Lung (tissue), 12 donors: Measurements from ENCODE around the gene APH1B. TPM values are rescaled to one million over a fixed set of nuclear protein-coding genes. Genes with fewer than 3 reads are reported as not detected.

ENCODE experiments used
- ATAC-seq: fragments of 200-7000 bp; cut with Tn5 transposase; one replicate; pipeline ENCODE4 v1.9.1; 2020; ENCODE audit warnings: moderate number of reproducible peaks; ENCODE audit not compliant: insufficient read depth, low FRiP score
- DNase-seq, 3 donors: peaks; one replicate each; pipeline ENCODE4 v3.0.0-alpha.2; 2013 to 2017
- H3K27ac ChIP-seq, 2 donors: one replicate each; pipeline ENCODE4 v1.5.1; 2013; ENCODE audit warnings: mild to moderate bottlenecking in 2 of 2, moderate library complexity in 2 of 2, control low read depth in 1 of 2, inconsistent platforms in 1 of 2, low read depth in 1 of 2, low read length in 1 of 2
- H3K27me3 ChIP-seq, 3 donors: one replicate each; pipeline ENCODE4 v1.5.1; 2013; ENCODE audit warnings: low read length in 2 of 3; ENCODE audit not compliant: control insufficient read depth in 3 of 3, insufficient read depth in 3 of 3
- H3K36me3 ChIP-seq, 4 donors: one replicate each; pipeline ENCODE4 v1.5.1; 2013; ENCODE audit warnings: low read length in 4 of 4, mild to moderate bottlenecking in 1 of 4, moderate library complexity in 1 of 4; ENCODE audit not compliant: control insufficient read depth in 4 of 4, insufficient read depth in 4 of 4
- H3K4me1 ChIP-seq, 5 donors: one replicate each; pipeline ENCODE4 v1.5.1; 2013; ENCODE audit warnings: low read length in 5 of 5, mild to moderate bottlenecking in 2 of 5, moderate library complexity in 1 of 5; ENCODE audit not compliant: control insufficient read depth in 5 of 5, insufficient read depth in 5 of 5
- H3K4me3 ChIP-seq: one replicate; pipeline ENCODE4 v1.5.1; 2013; ENCODE audit warnings: mild to moderate bottlenecking, control low read depth, moderate library complexity
- H3K9ac ChIP-seq, 2 donors: one replicate each; pipeline ENCODE4 v1.5.1; 2013; ENCODE audit warnings: low read length in 2 of 2, control low read depth in 1 of 2; ENCODE audit not compliant: insufficient read depth in 1 of 2
- H3K9me3 ChIP-seq, 4 donors: one replicate each; pipeline ENCODE4 v1.5.1; 2013; ENCODE audit warnings: low read length in 3 of 4, mild to moderate bottlenecking in 1 of 4, moderate library complexity in 1 of 4; ENCODE audit not compliant: control insufficient read depth in 4 of 4, insufficient read depth in 3 of 4
- CTCF ChIP-seq: IDR thresholded peaks from 2 replicates; pipeline ENCODE4 v1.5.1; 2012; ENCODE audit warnings: mild to moderate bottlenecking; ENCODE audit errors: control extremely low read depth, extremely low read depth
- WGBS, 2 donors: extraction: QIAGEN DNeasy Blood & Tissue Kit; methylation state at CpG; one replicate each; pipeline ENCODE4 v1.1.7; 2013; 5-methylcytosine and 5-hydroxymethylcytosine counted together
- polyA plus RNA-seq, 2 donors: library from polyadenylated mRNA; stranded (reverse); fragments of 200-250 nt; gene quantifications; one replicate each; pipeline ENCODE4 v1.2.1, GENCODE V29; 2013
- total RNA-seq, 2 donors: library from RNA; depleted of rRNA in 1 of 2; stranded (reverse); fragments of >200 nt in 1 of 2; gene quantifications; one replicate each; pipeline ENCODE4 v1.2.1, GENCODE V29; 2014 to 2021
- donor health status: control.
- donor health status: control.
- donor health status: Bipolar disorder and iron deficiency.
- donor health status: healthy.
- donor health status: DM: yes; HTN: yes; CAD: no.

The APH1B gene
- total and polyA plus RNA-seq, 4 donors: 17.5 to 29.9 (median 21.9) TPM

GRCh38 chr15:63349621-63350020, 72.2 kb downstream of the APH1B start:
- Histone ChIP-seq H3K27me3 (no peaks in the 10 kb centered on the region), H3K4me1 (peaks cover 0 to 16% (median 0%) of the 10 kb centered on the region in 5 donors), H3K4me3 (no peak overlapping the region), H3K36me3 (no peaks in the 10 kb centered on the region), H3K27ac (no peak overlapping the region), H3K9me3 (no peaks in the 10 kb centered on the region), H3K9ac (no peak overlapping the region)
- ATAC-seq (no peak), DNase-seq (no peak)
- 95 to 97% methylated on average over 5 of the region's 5 CpGs for WGBS, 2 donors
- TF ChIP-seq CTCF: no peak

GRCh38 chr15:63350178-63350621, 72.8 kb downstream of the APH1B start:
- DNase-seq: no peak
- WGBS, 2 donors: 68 to 76% methylated on average over 5 of the region's 5 CpGs
- Histone ChIP-seq H3K27me3 (no peaks in the 10 kb centered on the region), H3K9ac (no peak overlapping the region), H3K9me3 (no peaks in the 10 kb centered on the region), H3K4me1 (peaks cover 0 to 16% (median 0%) of the 10 kb centered on the region in 5 donors), H3K36me3 (no peaks in the 10 kb centered on the region), H3K27ac (no peak overlapping the region), H3K4me3 (no peak overlapping the region)
- ATAC-seq: no peak
- TF ChIP-seq CTCF: no peak

- 83 to 97% methylated on average over 4 of the region's 4 CpGs for WGBS, 2 donors
Measured at GRCh38 chr15:63351170-63351569, 73.8 kb downstream of the APH1B start.

More at GRCh38 chr15:63351170-63351569, 73.8 kb downstream of the APH1B start:
- ATAC-seq (no peak), DNase-seq (no peak)
- no peak for TF ChIP-seq CTCF
- Histone ChIP-seq H3K9ac (no peak overlapping the region), H3K4me1 (peaks cover 0 to 16% (median 0%) of the 10 kb centered on the region in 5 donors), H3K27ac (no peak overlapping the region), H3K9me3 (no peaks in the 10 kb centered on the region), H3K27me3 (no peaks in the 10 kb centered on the region), H3K36me3 (no peaks in the 10 kb centered on the region), H3K4me3 (no peak overlapping the region)
